ENCODE measurements around the gene LPP. TPM values are rescaled to one million over a fixed set of nuclear protein-coding genes. Genes with fewer than 3 reads are reported as not detected.
A peak's percentile ranks its signal among the peaks of the same experiment; 100 is the strongest.

LPP gene
- total RNA-seq, 6 donors from 2014 or later = 86.0 to 196 (median 160) TPM

DNA sequence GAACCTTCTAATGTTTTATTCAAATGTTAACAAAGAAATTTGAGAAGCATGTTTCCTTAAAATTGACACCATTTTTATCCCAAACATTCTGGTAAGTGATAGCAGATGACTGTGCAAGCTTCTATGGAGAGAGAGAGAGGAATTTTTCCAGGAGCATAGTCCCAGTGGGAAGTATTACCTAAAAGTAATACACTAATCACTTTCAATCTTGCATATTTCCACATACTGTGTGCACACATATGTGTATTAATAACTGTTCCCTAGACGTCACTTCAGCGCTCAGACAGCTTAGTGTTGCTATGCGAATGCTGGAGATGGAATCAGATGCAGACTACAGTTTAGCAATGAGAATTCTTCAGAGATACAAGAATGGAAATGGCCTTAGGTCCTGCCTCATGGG, 593.5 kb downstream of the LPP start:
- WGBS, 2 donors = 89 to 97% methylated on average over 3 of the region's 3 CpGs
- no peaks in the 10 kb centered on the region for H3K27me3 ChIP-seq
- no peak for DNase-seq
- no peaks in the 10 kb centered on the region for H3K4me1 ChIP-seq
- no peaks in the 10 kb centered on the region for H3K36me3 ChIP-seq
- H3K9me3 ChIP-seq = no peaks in the 10 kb centered on the region
- H3K4me3 ChIP-seq = no peak overlapping the region
- H3K27ac ChIP-seq = no peak overlapping the region
- TF ChIP-seq POLR2A (IDR thresholded peaks at IDR 0.05) (no peak), POLR2AphosphoS5 (IDR thresholded peaks at IDR 0.05) (no peak), EP300 (IDR thresholded peaks at IDR 0.05) (no peak)
- TF ChIP-seq, protein P1, sequence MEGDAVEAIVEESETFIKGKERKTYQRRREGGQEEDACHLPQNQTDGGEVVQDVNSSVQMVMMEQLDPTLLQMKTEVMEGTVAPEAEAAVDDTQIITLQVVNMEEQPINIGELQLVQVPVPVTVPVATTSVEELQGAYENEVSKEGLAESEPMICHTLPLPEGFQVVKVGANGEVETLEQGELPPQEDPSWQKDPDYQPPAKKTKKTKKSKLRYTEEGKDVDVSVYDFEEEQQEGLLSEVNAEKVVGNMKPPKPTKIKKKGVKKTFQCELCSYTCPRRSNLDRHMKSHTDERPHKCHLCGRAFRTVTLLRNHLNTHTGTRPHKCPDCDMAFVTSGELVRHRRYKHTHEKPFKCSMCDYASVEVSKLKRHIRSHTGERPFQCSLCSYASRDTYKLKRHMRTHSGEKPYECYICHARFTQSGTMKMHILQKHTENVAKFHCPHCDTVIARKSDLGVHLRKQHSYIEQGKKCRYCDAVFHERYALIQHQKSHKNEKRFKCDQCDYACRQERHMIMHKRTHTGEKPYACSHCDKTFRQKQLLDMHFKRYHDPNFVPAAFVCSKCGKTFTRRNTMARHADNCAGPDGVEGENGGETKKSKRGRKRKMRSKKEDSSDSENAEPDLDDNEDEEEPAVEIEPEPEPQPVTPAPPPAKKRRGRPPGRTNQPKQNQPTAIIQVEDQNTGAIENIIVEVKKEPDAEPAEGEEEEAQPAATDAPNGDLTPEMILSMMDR (IDR thresholded peaks at IDR 0.05) = no peak
- no peak for ATAC-seq (ENCODE audit: low FRiP score in 2 of 2)

DNA sequence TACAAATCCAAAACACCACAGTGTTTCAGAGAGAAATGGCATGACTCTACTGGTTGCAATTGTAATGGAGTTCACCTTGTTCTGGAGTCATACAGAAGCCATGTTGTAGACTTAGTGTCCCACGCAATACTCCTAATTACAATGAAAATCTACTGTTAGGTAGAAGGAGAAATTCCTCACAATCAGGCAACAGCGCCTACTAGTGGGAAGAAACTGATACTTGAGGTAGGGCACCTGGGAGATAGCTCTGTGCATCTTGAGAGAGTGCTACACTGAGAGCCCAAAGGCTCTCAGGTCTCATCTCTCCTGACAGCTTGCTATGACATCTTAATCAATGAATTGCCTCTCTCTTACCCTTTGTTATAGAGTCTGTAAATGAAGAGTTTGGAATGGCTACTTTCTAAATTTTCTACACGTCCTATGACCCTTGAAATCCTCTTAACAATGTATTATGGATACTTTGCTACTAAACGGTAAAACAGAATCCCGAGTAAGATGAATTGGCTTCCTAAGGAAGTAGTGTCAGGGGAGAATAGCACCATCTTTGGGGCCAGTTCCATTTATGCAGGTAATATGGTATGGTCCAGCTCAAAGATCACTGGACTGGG, 595.2 kb downstream of the LPP start:
- TF ChIP-seq POLR2AphosphoS5 (IDR thresholded peaks at IDR 0.05) = no peak
- TF ChIP-seq, protein P1 (IDR thresholded peaks at IDR 0.05) = peak; percentile 32 to 63 (median 50)
- no peak for DNase-seq

DNA sequence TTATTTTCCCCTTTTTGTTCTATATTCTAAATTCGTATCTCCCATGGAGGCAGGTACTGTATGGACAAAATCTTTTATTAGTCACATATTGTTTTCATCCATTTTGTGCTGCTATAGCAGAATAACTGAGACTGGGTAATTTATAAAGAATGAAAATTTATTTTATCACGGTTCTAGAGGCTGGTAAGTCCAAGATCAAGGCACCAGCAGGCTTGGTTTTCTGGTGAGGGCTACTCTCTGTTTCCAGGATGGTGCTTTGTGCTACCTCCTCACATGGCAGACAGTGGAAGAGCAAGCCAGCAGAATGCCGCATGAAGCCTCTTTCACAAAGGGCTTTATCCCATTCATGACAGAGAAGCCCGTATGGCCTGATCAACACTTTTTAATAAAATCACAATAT, 595.9 kb downstream of the LPP start:
- DNase-seq = no peak
- H3K36me3 ChIP-seq = no peaks in the 10 kb centered on the region
- no peaks in the 10 kb centered on the region for H3K27me3 ChIP-seq
- no peak overlapping the region for H3K27ac ChIP-seq
- H3K4me3 ChIP-seq = no peak overlapping the region
- H3K9me3 ChIP-seq = no peaks in the 10 kb centered on the region
- ATAC-seq (ENCODE audit: low FRiP score in 2 of 2) = no peak
- no peak for TF ChIP-seq POLR2AphosphoS5 (IDR thresholded peaks at IDR 0.05)
- 96 to 99% methylated on average over 4 of the region's 4 CpGs for WGBS, 2 donors
- no peaks in the 10 kb centered on the region for H3K4me1 ChIP-seq

More for the DNA sequence above, 595.2 kb downstream of the LPP start:
- peak in 1 of 2 donors; percentile 35 for ATAC-seq (ENCODE audit: low FRiP score in 2 of 2)
- Histone ChIP-seq H3K27me3 (no peaks in the 10 kb centered on the region), H3K27ac (no peak overlapping the region), H3K9me3 (no peaks in the 10 kb centered on the region), H3K4me1 (no peaks in the 10 kb centered on the region), H3K4me3 (no peak overlapping the region), H3K36me3 (no peaks in the 10 kb centered on the region)
- WGBS, 2 donors = 73 to 74% methylated on average over 5 of the region's 5 CpGs

DNA sequence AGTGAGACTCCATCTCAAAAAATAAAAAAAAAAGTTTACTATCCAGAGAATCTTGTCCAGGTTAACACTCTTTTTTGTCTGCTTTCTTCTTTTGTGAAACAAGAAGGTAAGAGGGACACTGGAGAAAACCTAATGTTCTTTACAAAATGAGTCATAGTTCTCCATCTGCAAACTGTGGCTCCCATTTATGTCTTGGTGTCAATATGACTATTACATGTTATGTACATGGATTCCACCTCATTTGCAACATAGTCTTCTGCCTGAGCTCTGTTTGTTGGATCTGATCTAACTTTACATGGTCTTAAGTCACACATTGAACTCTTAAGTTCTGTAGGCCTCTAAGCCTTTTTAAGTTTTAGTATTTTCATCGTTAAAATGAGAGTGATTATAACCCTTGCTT, 596.7 kb downstream of the LPP start:
- 92 to 97% methylated on average over 1 of the region's 1 CpG for WGBS, 2 donors
- Histone ChIP-seq H3K27ac (no peak overlapping the region), H3K4me3 (no peak overlapping the region), H3K4me1 (no peaks in the 10 kb centered on the region), H3K36me3 (no peaks in the 10 kb centered on the region), H3K27me3 (no peaks in the 10 kb centered on the region), H3K9me3 (no peaks in the 10 kb centered on the region)
- DNase-seq (no peak), ATAC-seq (ENCODE audit: low FRiP score in 2 of 2) (no peak)
- TF ChIP-seq, protein P1 (IDR thresholded peaks at IDR 0.05) = no peak
- TF ChIP-seq POLR2A (IDR thresholded peaks at IDR 0.05) (no peak), POLR2AphosphoS5 (IDR thresholded peaks at IDR 0.05) (no peak), EP300 (IDR thresholded peaks at IDR 0.05) (no peak)

DNA sequence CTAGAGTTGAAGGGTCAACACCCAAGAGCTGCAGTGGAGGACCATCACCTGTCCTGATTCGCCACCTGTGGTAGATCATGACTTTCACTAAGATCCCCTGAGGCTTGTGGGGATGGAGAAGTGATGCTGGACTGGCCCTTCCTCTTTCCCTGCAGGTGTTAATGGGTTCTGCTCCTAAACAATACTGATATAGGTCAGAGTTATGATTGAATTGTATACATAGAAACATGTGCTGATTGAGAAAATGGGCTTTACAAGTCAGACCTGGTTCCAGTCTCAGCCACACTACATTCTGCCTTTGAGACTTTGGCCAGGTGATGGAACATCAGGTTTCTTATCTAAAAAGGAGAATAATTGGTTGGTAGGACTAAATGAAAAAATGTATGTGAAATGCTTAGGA, 598.9 kb downstream of the LPP start:
- Histone ChIP-seq H3K27me3 (no peaks in the 10 kb centered on the region), H3K4me3 (no peak overlapping the region), H3K27ac (no peak overlapping the region), H3K4me1 (no peaks in the 10 kb centered on the region), H3K9me3 (no peaks in the 10 kb centered on the region), H3K36me3 (no peaks in the 10 kb centered on the region)
- TF ChIP-seq POLR2AphosphoS5 (IDR thresholded peaks at IDR 0.05) = no peak
- TF ChIP-seq, protein P1 (IDR thresholded peaks at IDR 0.05) = no peak
- TF ChIP-seq EP300 (IDR thresholded peaks at IDR 0.05) = no peak
- TF ChIP-seq POLR2A (IDR thresholded peaks at IDR 0.05) = no peak
- 89% methylated on average over 1 of the region's 1 CpG; no CpG with 5 or more reads in 1 of the 2 donors for whole genome bisulfite sequencing, 2 donors
- DNase-seq = no peak
- ATAC-seq (ENCODE audit: low FRiP score in 2 of 2) = no peak
